CD14-positive monocyte (primary cell): ENCODE data around the gene ME1. TPM values are rescaled to one million over a fixed set of nuclear protein-coding genes. Genes with fewer than 3 reads are reported as not detected.

Source experiments
- DNase-seq, 3 donors: peaks; one replicate each; pipeline ENCODE4 v3.0.0-alpha.2; 2011 to 2022
- H2AFZ ChIP-seq: 2 replicates; pipeline ENCODE4 v1.6.0; 2012; ENCODE audit warnings: mild to moderate bottlenecking, low read depth, low read length, inconsistent platforms; ENCODE audit not compliant: insufficient read depth, poor library complexity, severe bottlenecking
- H3K27ac ChIP-seq, 2 donors: 1 replicate in 1 of 2; 2 replicates in 1 of 2; pipeline ENCODE4 v1.5.1; 2012 to 2013; ENCODE audit warnings: low read length in 2 of 2, control low read depth in 1 of 2, inconsistent platforms in 1 of 2, low read depth in 1 of 2, mild to moderate bottlenecking in 1 of 2
- H3K27me3 ChIP-seq, 2 donors: one replicate each; pipeline versions ENCODE4 v1.6.0 to v1.6.1; 2011 to 2013; ENCODE audit warnings: low read length in 2 of 2; ENCODE audit not compliant: control insufficient read depth in 2 of 2, insufficient read depth in 2 of 2
- H3K36me3 ChIP-seq, 2 donors: replicated peaks in 1 of 2; 1 replicate in 1 of 2; 2 replicates in 1 of 2; pipeline versions ENCODE4 v1.5.1 to v1.6.1; 2012 to 2013; ENCODE audit warnings: low read length in 2 of 2, control low read depth in 1 of 2, inconsistent platforms in 1 of 2, mild to moderate bottlenecking in 1 of 2; ENCODE audit not compliant: insufficient read depth in 2 of 2, control insufficient read depth in 1 of 2
- H3K4me1 ChIP-seq, 2 donors: 1 replicate in 1 of 2; 2 replicates in 1 of 2; pipeline versions ENCODE4 v1.5.1 to v1.6.1; 2012 to 2013; ENCODE audit warnings: low read length in 2 of 2, control low read depth in 1 of 2, inconsistent platforms in 1 of 2, mild to moderate bottlenecking in 1 of 2, moderate library complexity in 1 of 2; ENCODE audit not compliant: insufficient read depth in 2 of 2, control insufficient read depth in 1 of 2
- H3K4me2 ChIP-seq: replicated peaks from 2 replicates; pipeline ENCODE3; 2012; ENCODE audit warnings: low read length, moderate library complexity, mild to moderate bottlenecking; ENCODE audit not compliant: poor library complexity, severe bottlenecking; ENCODE audit errors: extremely low read depth
- H3K4me3 ChIP-seq, 3 experiments: fragments of 200-600 bp in 1 of 3; sonication (generic) in 1 of 3; replicated peaks in 1 of 3; 1 replicate in 2 of 3; 2 replicates in 1 of 3; pipeline ENCODE4 v1.5.1; 2011 to 2013; ENCODE audit warnings: low read length in 3 of 3, mild to moderate bottlenecking in 3 of 3, control low read depth in 2 of 3, low read depth in 2 of 3, inconsistent platforms in 1 of 3, moderate library complexity in 1 of 3
- H3K79me2 ChIP-seq: 2 replicates; pipeline ENCODE4 v1.6.0; 2012; ENCODE audit warnings: mild to moderate bottlenecking, control low read depth, inconsistent platforms, low read length, moderate library complexity; ENCODE audit not compliant: insufficient read depth
- H3K9ac ChIP-seq: 2 replicates; pipeline ENCODE4 v1.6.0; 2017; ENCODE audit warnings: low read length, mild to moderate bottlenecking; ENCODE audit not compliant: insufficient read depth, poor library complexity, severe bottlenecking
- H3K9me3 ChIP-seq, 2 donors: replicated peaks in 1 of 2; 1 replicate in 1 of 2; 2 replicates in 1 of 2; pipeline versions ENCODE4 v1.5.1 to v1.6.1; 2012 to 2013; ENCODE audit warnings: low read length in 2 of 2, control low read depth in 1 of 2; ENCODE audit not compliant: control insufficient read depth in 1 of 2, insufficient read depth in 1 of 2
- H4K20me1 ChIP-seq: 2 replicates; pipeline ENCODE4 v1.6.0; 2012; ENCODE audit warnings: mild to moderate bottlenecking, low read length, control low read depth, moderate library complexity; ENCODE audit not compliant: insufficient read depth
- H3K27ac Mint-ChIP-seq, 7 donors: one replicate each; pipeline ENCODE4 v1.8.0; 2020; ENCODE audit warnings: mild to moderate bottlenecking in 7 of 7, mixed read lengths in 7 of 7, moderate library complexity in 6 of 7, inconsistent platforms in 2 of 7
- H3K27me3 Mint-ChIP-seq, 3 donors: one replicate each; pipeline ENCODE4 v1.8.0; 2021 to 2022; ENCODE audit warnings: low read depth in 3 of 3, mild to moderate bottlenecking in 3 of 3, mixed read lengths in 3 of 3, moderate library complexity in 3 of 3, inconsistent platforms in 1 of 3
- H3K36me3 Mint-ChIP-seq, 2 donors: one replicate each; pipeline ENCODE4 v1.8.0; 2020; ENCODE audit warnings: mixed read lengths in 2 of 2, inconsistent platforms in 1 of 2, mild to moderate bottlenecking in 1 of 2
- H3K4me1 Mint-ChIP-seq: one replicate; pipeline ENCODE4 v1.8.0; 2020; ENCODE audit warnings: mild to moderate bottlenecking, mixed read lengths
- H3K4me3 Mint-ChIP-seq, 2 donors: one replicate each; pipeline ENCODE4 v1.8.0; 2020; ENCODE audit warnings: mild to moderate bottlenecking in 2 of 2, mixed read lengths in 2 of 2, moderate library complexity in 1 of 2
- H3K9me3 Mint-ChIP-seq, 7 donors: one replicate each; pipeline ENCODE4 v1.8.0; 2020 to 2022; ENCODE audit warnings: mixed read lengths in 7 of 7, mild to moderate bottlenecking in 6 of 7, moderate library complexity in 6 of 7, inconsistent platforms in 2 of 7
- WGBS: methylation state at CpG from one replicate; pipeline ENCODE4 v1.1.5; 2013; ENCODE audit warnings: missing lambda C conversion rate; ENCODE audit not compliant: insufficient coverage; 5-methylcytosine and 5-hydroxymethylcytosine counted together
- intact Hi-C, 2 donors: fragments of 100-400 bp; cut with micrococcal nuclease; formaldehyde crosslinking; loops; one replicate each; pipeline versions ENCODE4 v1.15.0 to v1.15.1; 2023
- polyA plus RNA-seq, 3 donors: library from polyadenylated mRNA; depleted of rRNA in 1 of 3; unstranded in 2 of 3; stranded (reverse) in 1 of 3; fragments of 300-500 nt in 2 of 3; fragments of >200 nt in 1 of 3; fragmentation: Illumina TruSeq in 2 of 3; gene quantifications; 1 replicate in 2 of 3; 2 replicates in 1 of 3; pipeline ENCODE4 v1.2.3, GENCODE V29; 2012 to 2021
- TF ChIP-seq, protein P1 (sequence below): fragments of 200-600 bp; IDR thresholded peaks from one replicate; pipeline ENCODE4 v1.8.0; 2022; ENCODE audit warnings: antibody characterized with exemption, mild to moderate bottlenecking

The ME1 gene
- polyA plus RNA-seq, 3 donors: 1.3 to 4.0 (median 2.1) TPM

DNA sequence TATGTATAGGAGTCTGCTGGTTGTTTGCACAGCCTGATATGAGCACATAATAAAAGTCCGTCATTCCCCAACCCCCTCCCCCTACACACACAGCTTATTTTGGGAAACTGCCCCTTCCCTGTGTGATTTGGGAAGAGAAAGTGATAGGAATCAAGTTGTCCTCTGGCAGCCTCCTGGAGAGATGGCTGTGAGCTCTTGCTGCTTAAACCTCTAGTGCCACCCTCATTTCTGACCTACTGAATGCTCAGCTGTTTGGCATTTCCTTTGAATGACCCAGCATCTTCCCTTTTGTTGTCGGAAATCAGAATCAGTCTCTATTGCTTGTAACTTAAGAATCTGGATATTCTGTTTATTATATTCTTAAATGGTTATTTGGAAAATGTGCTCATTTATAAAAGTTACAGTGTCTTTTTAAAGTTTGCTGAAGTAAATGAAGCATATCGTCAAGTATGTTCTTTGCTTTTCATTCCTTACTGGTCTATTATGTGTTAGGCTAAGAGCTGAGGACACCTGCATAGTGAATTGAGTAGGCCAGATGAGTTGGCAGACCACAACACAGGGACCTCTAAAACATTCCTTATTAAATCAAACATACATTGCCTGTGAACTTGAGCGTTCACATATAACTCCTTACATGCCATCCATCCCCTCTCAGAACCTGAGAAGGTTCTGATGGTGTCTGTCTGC, 232.2 kb downstream of the ME1 start:
- Histone ChIP-seq H2AFZ (no peak overlapping the region), H4K20me1 (no peaks in the 10 kb centered on the region), H3K27me3 (peaks cover 0 to 7% of the 10 kb centered on the region in 2 donors), H3K4me2 (no peak overlapping the region), H3K9me3 (no peaks in the 10 kb centered on the region), H3K4me3 (no peak overlapping the region), H3K36me3 (no peaks in the 10 kb centered on the region), H3K79me2 (no peaks in the 10 kb centered on the region), H3K9ac (no peak overlapping the region), H3K27ac (no peak overlapping the region), H3K4me1 (peaks cover 8 to 9% of the 10 kb centered on the region in 2 donors)
- intact Hi-C loops: loop anchor here in 1 of 2 donors (10.0 kb wide), 1 partner anchor 954 kb away; the partner anchor contains the start of gene IBTK
- DNase-seq: no peak
- WGBS: no CpG with 5 or more reads among the region's 4 CpGs
- H3K27ac Mint-ChIP-seq: peak overlapping the region in 1 of 7 donors; percentile 20
- peaks cover 9% of the 10 kb centered on the region for H3K4me1 Mint-ChIP-seq
- H3K27me3 Mint-ChIP-seq: peaks cover 0 to 8% (median 7%) of the 10 kb centered on the region in 3 donors
- TF ChIP-seq, protein P1, sequence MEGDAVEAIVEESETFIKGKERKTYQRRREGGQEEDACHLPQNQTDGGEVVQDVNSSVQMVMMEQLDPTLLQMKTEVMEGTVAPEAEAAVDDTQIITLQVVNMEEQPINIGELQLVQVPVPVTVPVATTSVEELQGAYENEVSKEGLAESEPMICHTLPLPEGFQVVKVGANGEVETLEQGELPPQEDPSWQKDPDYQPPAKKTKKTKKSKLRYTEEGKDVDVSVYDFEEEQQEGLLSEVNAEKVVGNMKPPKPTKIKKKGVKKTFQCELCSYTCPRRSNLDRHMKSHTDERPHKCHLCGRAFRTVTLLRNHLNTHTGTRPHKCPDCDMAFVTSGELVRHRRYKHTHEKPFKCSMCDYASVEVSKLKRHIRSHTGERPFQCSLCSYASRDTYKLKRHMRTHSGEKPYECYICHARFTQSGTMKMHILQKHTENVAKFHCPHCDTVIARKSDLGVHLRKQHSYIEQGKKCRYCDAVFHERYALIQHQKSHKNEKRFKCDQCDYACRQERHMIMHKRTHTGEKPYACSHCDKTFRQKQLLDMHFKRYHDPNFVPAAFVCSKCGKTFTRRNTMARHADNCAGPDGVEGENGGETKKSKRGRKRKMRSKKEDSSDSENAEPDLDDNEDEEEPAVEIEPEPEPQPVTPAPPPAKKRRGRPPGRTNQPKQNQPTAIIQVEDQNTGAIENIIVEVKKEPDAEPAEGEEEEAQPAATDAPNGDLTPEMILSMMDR: no peak
- H3K4me3 Mint-ChIP-seq: no peak overlapping the region
- no peaks in the 10 kb centered on the region for H3K9me3 Mint-ChIP-seq
- H3K36me3 Mint-ChIP-seq: peaks cover 5 to 8% of the 10 kb centered on the region in 2 donors

DNA sequence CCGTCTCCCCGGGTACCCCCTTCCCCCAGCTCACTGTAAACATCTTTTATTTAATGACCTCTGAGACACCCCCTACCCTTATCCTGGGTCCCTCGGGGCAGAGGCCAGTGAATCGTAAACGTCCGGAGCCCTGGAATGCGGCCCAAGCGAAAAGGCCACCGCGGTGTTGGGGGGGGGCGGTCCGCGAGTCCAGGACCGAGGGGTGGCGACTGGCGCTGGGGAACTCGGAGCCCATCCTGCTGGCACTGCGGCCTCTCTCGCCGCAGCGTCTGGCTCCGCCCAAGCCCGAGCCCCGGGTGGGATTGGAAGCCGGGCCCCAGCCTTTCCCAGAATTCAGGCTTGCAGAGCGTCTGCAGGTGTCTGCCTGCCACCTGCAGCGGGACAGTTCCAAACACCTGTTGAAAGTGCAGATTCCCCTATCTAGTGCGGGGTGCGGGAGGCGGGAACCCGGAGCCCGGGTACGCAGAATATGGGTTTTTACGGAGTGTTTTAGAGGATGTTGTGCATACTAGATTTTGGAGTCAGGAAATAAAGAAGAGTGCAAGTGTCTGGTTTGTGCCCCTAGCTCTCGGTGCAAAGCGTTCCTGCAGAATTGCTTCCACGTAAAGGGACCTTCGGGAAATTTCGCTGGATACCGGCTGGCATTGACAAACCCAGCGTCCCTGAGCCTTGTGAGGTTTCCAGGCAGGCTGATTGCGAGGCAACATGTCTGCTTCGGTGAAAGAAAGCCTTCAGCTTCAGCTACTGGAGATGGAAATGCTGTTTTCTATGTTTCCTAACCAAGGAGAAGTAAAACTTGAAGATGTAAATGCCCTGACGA, 236.9 kb downstream of the ME1 start:
- H3K9me3 Mint-ChIP-seq: no peaks in the 10 kb centered on the region
- H3K36me3 ChIP-seq: peaks cover 0 to 10% of the 10 kb centered on the region in 2 donors
- TF ChIP-seq, protein P1: no peak
- peak overlapping the region; percentile 97 to 100 for H3K4me3 Mint-ChIP-seq
- peak overlapping the region; percentile 80 for H3K9ac ChIP-seq
- H3K36me3 Mint-ChIP-seq: peaks cover 14% of the 10 kb centered on the region in 2 donors
- peak overlapping the region; percentile 99 for H2AFZ ChIP-seq
- H4K20me1 ChIP-seq: no peaks in the 10 kb centered on the region
- H3K4me2 ChIP-seq: peak overlapping the region; percentile 87
- DNase-seq: peak in 1 of 3 donors; percentile 24
- peaks cover 0 to 8% (median 7%) of the 10 kb centered on the region in 3 donors for H3K27me3 Mint-ChIP-seq
- intact Hi-C loops: loop anchor here (5.0 to 10.0 kb wide), 2 partner anchors 127 to 949 kb away; partner anchors contain the start of genes DOP1A (in 2 of the 2), UBE3D (in 2 of the 2) and IBTK (in 1 of the 2)
- H3K4me1 Mint-ChIP-seq: peaks cover 19% of the 10 kb centered on the region
- peaks cover 14 to 21% of the 10 kb centered on the region in 2 donors for H3K4me1 ChIP-seq
- WGBS: 4% methylated on average over 36 of the region's 44 CpGs
- H3K79me2 ChIP-seq: peaks cover 19% of the 10 kb centered on the region
- H3K27ac Mint-ChIP-seq: peak overlapping the region in 3 of 7 donors; percentile 42 to 88 (median 75)
- peak overlapping the region in 1 of 2 donors; percentile 75 for H3K27ac ChIP-seq
- H3K27me3 ChIP-seq: peaks cover 0 to 7% of the 10 kb centered on the region in 2 donors
- peak overlapping the region; percentile 70 to 90 (median 70) for H3K4me3 ChIP-seq
- no peaks in the 10 kb centered on the region for H3K9me3 ChIP-seq
